Stimulated activated CD8-positive, alpha-beta memory T cell treated with anti-CD3 and anti-CD28 coated beads, Interleukin-15, amount 100 ng/mL, for 48 hours (primary cell): Measurements from ENCODE around the gene KRT75.

Source experiments
- DNase-seq, 2 donors: peaks; one replicate each; pipeline ENCODE4 v3.0.0-alpha.2; 2020; ENCODE audit warnings: low read depth in 2 of 2

KRT75 gene

GRCh38 chr12:52391618-52392002 is 42.6 kb downstream of the KRT75 start:
- DNase-seq, result no peak

- DNase-seq, result no peak
Measured at GRCh38 chr12:52390739-52391617, 43.2 kb downstream of the KRT75 start.

- no peak for DNase-seq
Measured at GRCh38 chr12:52389313-52390207, 44.6 kb downstream of the KRT75 start.

GRCh38 chr12:52387859-52388258 is 46.3 kb downstream of the KRT75 start:
- DNase-seq, result no peak

- DNase-seq, result no peak
Measured at GRCh38 chr12:52385226-52385702, 48.9 kb downstream of the KRT75 start, which contains the start of gene KRT84. Gene KRT84 (minus strand): TSS chr12:52385652. CDS start chr12:52385585, 67 bp downstream.

GRCh38 chr12:52383331-52383730 is 50.8 kb downstream of the KRT75 start:
- no peak for DNase-seq

GRCh38 chr12:52382854-52383253 is 51.3 kb downstream of the KRT75 start:
- no peak for DNase-seq

GRCh38 chr12:52381206-52381605 is 53.0 kb downstream of the KRT75 start:
- DNase-seq, result no peak

- no peak for DNase-seq
Measured at GRCh38 chr12:52380271-52380694, 53.9 kb downstream of the KRT75 start.

GRCh38 chr12:52379536-52379935 is 54.6 kb downstream of the KRT75 start:
- DNase-seq, result no peak

- DNase-seq, result no peak
Measured at GRCh38 chr12:52378091-52378490, 56.1 kb downstream of the KRT75 start.

- no peak for DNase-seq
Measured at GRCh38 chr12:52377266-52377665, 56.9 kb downstream of the KRT75 start.
